Right cardiac atrium (tissue), 5 donors: ENCODE data around the gene MYRF. TPM values are rescaled to one million over a fixed set of nuclear protein-coding genes. Genes with fewer than 3 reads are reported as not detected.

Experiments
- ATAC-seq, 2 donors: fragments of 200-7000 bp; cut with Tn5 transposase; one replicate each; pipeline versions ENCODE4 v1.8.0 to v1.9.1; 2020; ENCODE audit warnings: moderate library complexity in 2 of 2, mild to moderate bottlenecking in 1 of 2
- DNase-seq, 3 donors: peaks; one replicate each; pipeline ENCODE4 v3.0.0-alpha.2; 2020
- H3K27ac ChIP-seq: one replicate; pipeline ENCODE4 v1.5.1; 2013; ENCODE audit warnings: mild to moderate bottlenecking, low read length, control low read depth, moderate library complexity
- H3K27me3 ChIP-seq: one replicate; pipeline ENCODE4 v1.6.1; 2013; ENCODE audit not compliant: control insufficient read depth, insufficient read depth
- H3K4me1 ChIP-seq: one replicate; pipeline ENCODE4 v1.6.1; 2013; ENCODE audit warnings: low read length; ENCODE audit not compliant: control insufficient read depth, insufficient read depth
- H3K4me3 ChIP-seq: one replicate; pipeline ENCODE4 v1.5.1; 2013; ENCODE audit warnings: low read length, control low read depth
- H3K9me3 ChIP-seq: one replicate; pipeline ENCODE4 v1.6.1; 2013; ENCODE audit warnings: low read length; ENCODE audit not compliant: control insufficient read depth
- WGBS: extraction: QIAGEN DNeasy Blood & Tissue Kit; methylation state at CpG from one replicate; pipeline ENCODE4 v1.1.7; 2013; 5-methylcytosine and 5-hydroxymethylcytosine counted together
- intact Hi-C, 4 donors: fragments of 100-400 bp; cut with DNase I; formaldehyde crosslinking; loops; one replicate each; pipeline versions ENCODE4 v1.11.0 to v1.14.0; 2022 to 2023
- polyA plus RNA-seq: library from polyadenylated mRNA; stranded (reverse); fragments of 200-250 nt; gene quantifications from one replicate; pipeline ENCODE4 v1.2.3, GENCODE V29; 2013
- total RNA-seq, 4 donors: library from RNA; stranded (reverse); fragmentation: NEBNext Ultra II Directional; extraction: Animal tissue kit (Norgen Biotek cat#: 25700); gene quantifications; one replicate each; pipeline ENCODE4 v1.2.1, GENCODE V29; 2021
- donor health status: healthy with polysubstance abuse.
- donor health status: DM: no; HTN: yes; CAD: no.
- donor health status: DM: no; HTN: no; CAD: no.
- donor health status: DM: no; HTN: yes; CAD: no; lungs with severe emphysema.
- donor health status: DM: yes; HTN: yes; CAD: no.

Gene MYRF
- total and polyA plus RNA-seq, 5 donors, result 0.62 to 1.9 (median 1.3) TPM

DNA sequence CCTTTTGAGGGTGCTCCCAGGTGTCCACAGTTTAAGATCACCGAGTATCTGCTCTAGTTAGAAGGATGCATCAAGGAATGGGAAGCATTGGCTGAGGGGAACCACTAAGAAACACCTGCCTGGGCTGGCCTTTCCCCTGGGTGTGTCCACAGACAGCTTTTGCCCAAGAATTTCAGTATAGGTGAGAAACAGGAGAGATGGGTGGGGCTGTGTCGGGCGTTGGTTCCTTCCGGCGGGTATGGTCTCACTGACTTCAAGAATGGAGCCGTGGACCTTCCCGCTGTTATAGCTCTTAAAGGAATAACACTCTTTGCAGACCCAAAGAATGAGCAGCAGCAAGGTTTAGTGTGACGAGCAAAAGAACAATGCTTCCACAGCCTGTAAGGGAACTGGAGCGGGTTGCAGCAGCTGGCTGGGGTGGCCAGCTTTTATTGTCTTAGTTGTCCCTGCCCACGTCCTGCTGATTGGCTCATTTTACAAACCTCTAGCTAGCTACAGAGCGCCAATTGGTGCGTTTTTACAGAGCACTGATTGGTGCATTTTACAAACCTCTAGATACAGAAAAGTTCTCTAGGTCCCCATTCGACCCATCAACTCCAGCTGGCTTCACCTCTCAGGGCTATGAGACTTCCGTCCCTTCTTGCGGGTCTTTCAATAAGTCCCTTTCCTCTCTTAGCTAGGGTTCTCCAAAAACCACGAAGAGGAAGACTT is 62.0 kb downstream of the MYRF start:
- no peaks in the 10 kb centered on the region for H3K27me3 ChIP-seq
- peak overlapping the region; percentile 86 for H3K27ac ChIP-seq
- intact Hi-C loops, result loop anchor here in 1 of 4 donors (10.0 kb wide), 1 partner anchor 50 kb away; no protein-coding TSS in a partner anchor
- H3K4me1 ChIP-seq, result no peaks in the 10 kb centered on the region
- DNase-seq, result peak in 1 of 3 donors; percentile 38
- WGBS, result 79% methylated on average over 16 of the region's 16 CpGs
- peak overlapping the region; percentile 26 for H3K4me3 ChIP-seq
- H3K9me3 ChIP-seq, result no peaks in the 10 kb centered on the region
- ATAC-seq, result peak in 1 of 2 donors; percentile 3

- no peaks in the 10 kb centered on the region for H3K9me3 ChIP-seq
- DNase-seq, result peak; percentile 98 to 100 (median 99)
- no peaks in the 10 kb centered on the region for H3K27me3 ChIP-seq
- peak overlapping the region; percentile 91 for H3K27ac ChIP-seq
- under 1% methylated on average over 66 of the region's 66 CpGs for WGBS
- intact Hi-C loops, result loop anchor here in 1 of 4 donors (10.0 kb wide), 1 partner anchor 50 kb away; no protein-coding TSS in a partner anchor
- no peaks in the 10 kb centered on the region for H3K4me1 ChIP-seq
- H3K4me3 ChIP-seq, result peak overlapping the region; percentile 32
- ATAC-seq, result peak; percentile 96 to 97
Measured at GRCh38 chr11:61814958-61815789, 62.7 kb downstream of the MYRF start.

- under 1% methylated on average over 69 of the region's 69 CpGs for WGBS
- H3K9me3 ChIP-seq, result no peaks in the 10 kb centered on the region
- no peaks in the 10 kb centered on the region for H3K27me3 ChIP-seq
- ATAC-seq, result peak; percentile 50 to 68
- intact Hi-C loops, result loop anchor here in 1 of 4 donors (10.0 kb wide), 1 partner anchor 49 kb away; no protein-coding TSS in a partner anchor
- H3K4me1 ChIP-seq, result no peaks in the 10 kb centered on the region
- H3K4me3 ChIP-seq, result peak overlapping the region; percentile 32
- peak; percentile 77 to 91 (median 89) for DNase-seq
- peak overlapping the region; percentile 91 for H3K27ac ChIP-seq
Measured at GRCh38 chr11:61815790-61816735, 63.6 kb downstream of the MYRF start.

- H3K4me1 ChIP-seq, result no peaks in the 10 kb centered on the region
- H3K27me3 ChIP-seq, result no peaks in the 10 kb centered on the region
- no peaks in the 10 kb centered on the region for H3K9me3 ChIP-seq
- WGBS, result under 1% methylated on average over 73 of the region's 73 CpGs
- ATAC-seq, result peak; percentile 67 to 68
- intact Hi-C loops, result loop anchor here in 1 of 4 donors (10.0 kb wide), 1 partner anchor 48 kb away; no protein-coding TSS in a partner anchor
- peak within 1 kb of the TSS; percentile 91 for H3K27ac ChIP-seq
- H3K4me3 ChIP-seq, result peak within 1 kb of the TSS; percentile 32
- peak; percentile 95 to 97 (median 96) for DNase-seq
Measured at GRCh38 chr11:61816736-61817455, 64.5 kb downstream of the MYRF start, which contains the start of gene FADS1. Gene FADS1, minus strand, starts transcription at chr11:61817003. Its CDS starts 74 bp downstream, at chr11:61816929.

DNA sequence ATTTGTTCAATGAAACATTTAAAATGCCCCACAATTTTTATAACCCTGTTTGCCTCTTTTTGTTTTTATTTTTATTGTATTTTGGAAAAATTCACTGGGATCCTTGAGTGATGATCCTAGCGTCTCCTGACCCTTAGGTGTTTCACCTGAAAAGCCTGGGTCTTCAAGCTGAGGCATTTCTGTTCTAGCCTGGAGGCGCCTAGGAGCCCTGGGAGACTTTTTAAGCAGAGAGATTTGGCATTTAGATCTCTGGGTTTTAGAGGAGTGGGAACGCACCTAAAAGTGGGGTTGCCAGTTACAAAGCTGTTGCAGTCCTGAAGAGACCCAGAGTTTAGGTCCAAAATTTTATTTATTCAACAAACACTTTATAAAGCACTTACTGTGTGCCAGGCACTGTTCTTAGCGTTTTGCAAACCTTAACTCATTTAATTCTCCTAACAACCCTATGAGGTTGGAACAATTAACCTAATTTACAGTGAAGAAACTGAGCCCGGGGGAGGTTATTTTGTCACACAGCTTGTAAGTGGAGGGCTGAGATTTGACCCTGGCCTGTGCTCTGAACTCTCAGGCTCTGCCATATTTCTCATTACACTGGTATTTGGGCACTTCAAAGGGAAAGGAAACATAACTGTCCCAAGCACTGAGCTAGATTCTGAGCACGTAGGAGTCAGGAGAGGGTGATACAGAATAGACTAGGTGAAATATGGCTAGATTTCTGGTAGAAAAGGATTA is 65.2 kb downstream of the MYRF start:
- Histone ChIP-seq H3K27ac (peak overlapping the region; percentile 25), H3K4me1 (no peaks in the 10 kb centered on the region), H3K4me3 (peak overlapping the region; percentile 32), H3K27me3 (no peaks in the 10 kb centered on the region), H3K9me3 (no peaks in the 10 kb centered on the region)
- WGBS, result 71% methylated on average over 6 of the region's 6 CpGs
- DNase-seq (no peak), ATAC-seq (no peak)
- intact Hi-C loops, result loop anchor here in 1 of 4 donors (10.0 kb wide), 1 partner anchor 47 kb away; no protein-coding TSS in a partner anchor

- no peak for DNase-seq
- Histone ChIP-seq H3K27me3 (no peaks in the 10 kb centered on the region), H3K9me3 (no peaks in the 10 kb centered on the region), H3K27ac (no peak overlapping the region), H3K4me3 (no peak overlapping the region), H3K4me1 (no peaks in the 10 kb centered on the region)
- intact Hi-C loops, result no loop called here
- no peak for ATAC-seq
- 95% methylated on average over 2 of the region's 2 CpGs for WGBS
Measured at GRCh38 chr11:61820174-61820573, 67.7 kb downstream of the MYRF start.

DNA sequence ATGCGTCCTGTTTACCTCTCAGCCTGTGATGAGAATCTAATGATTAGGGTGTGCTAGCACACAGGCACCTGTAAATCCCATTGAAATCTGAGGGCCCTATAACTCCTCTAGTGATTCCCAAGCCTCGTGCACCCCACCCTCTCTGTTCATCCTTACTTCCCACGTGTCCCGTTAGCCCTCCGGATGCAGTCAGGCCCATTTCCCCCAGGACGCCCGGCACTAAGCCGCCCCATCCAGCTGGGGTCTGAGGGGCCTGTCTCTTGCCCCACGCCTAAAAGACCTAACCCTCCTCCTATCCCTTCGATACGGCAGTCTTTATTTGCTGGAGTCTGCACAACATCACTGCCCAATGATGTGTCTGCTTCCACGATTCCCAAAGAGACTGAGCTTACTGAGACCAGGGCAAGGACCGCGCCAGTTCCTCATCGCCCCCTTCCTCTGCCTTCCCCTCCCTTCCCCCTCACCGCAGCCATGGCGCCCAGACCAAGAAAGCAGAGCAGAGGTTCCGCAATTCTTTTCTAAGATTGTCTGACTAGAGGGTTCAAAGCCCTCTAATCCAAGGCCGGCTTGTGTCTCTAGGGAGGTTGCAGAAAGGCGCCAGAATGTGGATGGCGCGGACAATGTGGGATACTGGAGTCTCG is 74.6 kb downstream of the MYRF start:
- DNase-seq (no peak), ATAC-seq (peak in 1 of 2 donors; percentile 2)
- Histone ChIP-seq H3K9me3 (no peaks in the 10 kb centered on the region), H3K4me1 (peaks cover 6% of the 10 kb centered on the region), H3K27me3 (no peaks in the 10 kb centered on the region), H3K4me3 (peak overlapping the region; percentile 65), H3K27ac (peak overlapping the region; percentile 72)
- 13% methylated on average over 23 of the region's 23 CpGs for WGBS
- intact Hi-C loops, result no loop called here

DNA sequence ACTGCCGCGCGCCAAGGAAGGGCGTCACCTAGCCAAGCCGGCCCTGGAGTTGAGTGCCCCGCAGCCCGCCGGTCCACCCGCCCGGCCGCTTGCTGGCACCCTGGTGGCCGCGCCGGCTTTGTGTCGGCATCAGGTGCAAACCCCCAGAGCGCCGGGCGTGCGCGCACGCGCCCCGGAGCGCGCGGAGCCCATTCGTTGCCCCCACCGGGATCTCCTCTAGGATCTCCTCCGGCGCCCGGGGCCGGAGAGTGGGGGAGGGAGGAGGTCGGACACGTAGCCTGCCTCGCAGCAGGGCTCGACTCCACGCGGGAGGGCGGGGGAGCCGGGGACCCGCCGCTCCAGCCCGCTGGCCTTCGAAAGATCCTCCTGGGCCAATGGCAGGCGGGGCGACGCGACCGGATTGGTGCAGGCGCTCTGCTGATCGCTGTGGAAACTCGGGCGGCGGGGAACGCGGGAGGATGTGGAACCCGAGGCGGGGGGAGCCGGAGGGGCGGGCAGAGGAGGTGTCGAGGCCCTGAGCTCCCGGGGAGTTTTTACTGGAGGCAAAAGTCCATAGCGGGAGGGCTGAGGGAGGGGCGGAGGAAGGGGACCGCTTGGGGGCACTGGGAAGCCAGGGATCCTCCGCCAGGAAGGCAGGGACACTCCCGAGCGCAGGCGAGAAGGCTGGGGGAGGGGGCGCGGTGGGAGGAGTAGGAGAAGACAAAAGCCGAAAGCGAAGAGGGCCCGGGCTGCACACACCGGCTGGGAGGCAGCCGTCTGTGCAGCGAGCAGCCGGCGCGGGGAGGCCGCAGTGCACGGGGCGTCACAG is 75.3 kb downstream of the MYRF start, which contains the start of gene FADS2:
Gene FADS2 (plus strand): TSS at position 730 of the 808 bp plus-strand sequence. CDS start 91 bp downstream, outside the sequence.
- H3K4me1 ChIP-seq, result peaks cover 8% of the 10 kb centered on the region
- H3K9me3 ChIP-seq, result no peaks in the 10 kb centered on the region
- DNase-seq, result peak; percentile 96 to 98 (median 97)
- peak within 1 kb of the TSS; percentile 65 for H3K4me3 ChIP-seq
- whole genome bisulfite sequencing, result under 1% methylated on average over 83 of the region's 83 CpGs
- peak; percentile 91 to 93 for ATAC-seq
- peak within 1 kb of the TSS; percentile 72 for H3K27ac ChIP-seq
- no peaks in the 10 kb centered on the region for H3K27me3 ChIP-seq
- intact Hi-C loops, result no loop called here
